Astrocyte (in vitro differentiated cells and primary cell): ENCODE measurements around the gene TBL1XR1.

ENCODE experiments used
- EZH2 ChIP-seq: IDR thresholded peaks from 2 replicates; pipeline ENCODE4 v1.6.1; 2012; ENCODE audit warnings: mild to moderate bottlenecking, low read length, inconsistent platforms; ENCODE audit not compliant: insufficient read depth
- TF ChIP-seq, protein P1 (sequence below): IDR thresholded peaks from 2 replicates; pipeline ENCODE4 v1.5.1; 2011; ENCODE audit warnings: low read depth, mild to moderate bottlenecking, inconsistent platforms, low read length, moderate library complexity; ENCODE audit not compliant: insufficient read depth

DNA sequence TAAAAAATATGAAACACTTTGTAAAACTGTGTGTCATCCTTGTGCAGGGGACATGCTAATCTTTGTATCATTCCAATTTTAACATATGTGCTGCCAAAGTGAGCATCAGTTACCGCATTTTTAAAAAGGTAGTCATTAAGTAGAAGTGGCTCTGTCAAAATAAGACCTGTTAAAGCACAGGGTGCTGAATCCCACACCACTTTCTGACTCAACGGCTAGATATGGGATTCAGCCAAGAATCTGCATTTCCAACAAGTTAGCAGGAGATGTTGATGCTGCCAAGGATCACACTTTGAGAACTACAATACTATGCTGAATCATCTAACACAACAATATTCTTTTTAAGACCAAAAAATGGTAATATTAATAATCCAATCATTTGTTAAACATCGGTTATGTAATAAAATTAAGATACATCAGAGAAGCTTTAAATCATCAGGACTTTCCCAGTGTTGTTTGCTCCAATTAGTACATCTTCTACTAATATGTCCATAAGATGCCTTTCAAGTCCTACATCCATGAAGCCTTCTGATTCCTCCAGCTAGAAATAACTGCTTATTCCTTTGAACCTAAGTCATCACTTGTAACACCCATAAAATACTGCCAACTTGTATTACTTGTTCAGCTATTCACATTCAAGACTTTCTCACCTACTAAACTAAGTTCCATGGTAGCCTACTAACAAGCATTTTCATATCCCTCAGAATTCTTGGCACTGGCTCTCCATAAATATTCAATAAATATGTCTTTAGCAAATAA is 71.1 kb downstream of the TBL1XR1 start:
- TF ChIP-seq, protein P1, sequence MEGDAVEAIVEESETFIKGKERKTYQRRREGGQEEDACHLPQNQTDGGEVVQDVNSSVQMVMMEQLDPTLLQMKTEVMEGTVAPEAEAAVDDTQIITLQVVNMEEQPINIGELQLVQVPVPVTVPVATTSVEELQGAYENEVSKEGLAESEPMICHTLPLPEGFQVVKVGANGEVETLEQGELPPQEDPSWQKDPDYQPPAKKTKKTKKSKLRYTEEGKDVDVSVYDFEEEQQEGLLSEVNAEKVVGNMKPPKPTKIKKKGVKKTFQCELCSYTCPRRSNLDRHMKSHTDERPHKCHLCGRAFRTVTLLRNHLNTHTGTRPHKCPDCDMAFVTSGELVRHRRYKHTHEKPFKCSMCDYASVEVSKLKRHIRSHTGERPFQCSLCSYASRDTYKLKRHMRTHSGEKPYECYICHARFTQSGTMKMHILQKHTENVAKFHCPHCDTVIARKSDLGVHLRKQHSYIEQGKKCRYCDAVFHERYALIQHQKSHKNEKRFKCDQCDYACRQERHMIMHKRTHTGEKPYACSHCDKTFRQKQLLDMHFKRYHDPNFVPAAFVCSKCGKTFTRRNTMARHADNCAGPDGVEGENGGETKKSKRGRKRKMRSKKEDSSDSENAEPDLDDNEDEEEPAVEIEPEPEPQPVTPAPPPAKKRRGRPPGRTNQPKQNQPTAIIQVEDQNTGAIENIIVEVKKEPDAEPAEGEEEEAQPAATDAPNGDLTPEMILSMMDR, result no peak
- no peak for TF ChIP-seq EZH2
